Stimulated activated CD8-positive, alpha-beta memory T cell treated with anti-CD3 and anti-CD28 coated beads, Interleukin-4, amount 100 ng/mL, for 48 hours (primary cell): ENCODE measurements around the gene MUC6.

Experiments used
- DNase-seq: peaks from one replicate; pipeline ENCODE4 v3.0.0-alpha.2; 2020

The MUC6 gene

DNA sequence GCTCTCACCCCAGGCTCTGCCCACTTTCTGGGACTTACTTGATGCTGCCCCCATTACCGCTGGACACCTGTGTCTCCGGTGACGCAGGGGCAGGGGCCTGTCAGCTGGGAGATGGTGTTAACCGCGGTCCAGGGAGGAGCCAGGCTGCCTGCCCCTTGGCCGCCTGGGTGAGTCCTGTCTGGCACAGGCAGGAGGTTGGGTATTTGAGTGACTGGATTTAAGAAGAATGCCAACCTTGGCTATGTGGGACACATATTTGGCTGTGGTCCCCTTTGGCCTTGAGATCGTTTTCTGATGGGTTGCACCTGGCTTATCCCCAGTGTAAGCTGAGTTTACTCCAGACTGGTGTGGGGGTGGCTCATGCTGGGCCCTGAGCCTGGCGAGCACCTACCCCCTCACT is 2.5 kb downstream of the MUC6 start:
- no peak for DNase-seq

- DNase-seq = no peak
These were observed 3.3 kb downstream of the MUC6 start for GRCh38 chr11:1033016-1033798.

- no peak for DNase-seq
These were observed 4.1 kb downstream of the MUC6 start for GRCh38 chr11:1032310-1032891.

- DNase-seq = no peak
These were observed 5.2 kb downstream of the MUC6 start for GRCh38 chr11:1031121-1031899.

- DNase-seq = no peak
These were observed 6.0 kb downstream of the MUC6 start for GRCh38 chr11:1030556-1030955.

- no peak for DNase-seq
These were observed 6.4 kb downstream of the MUC6 start for GRCh38 chr11:1030086-1030485.

- no peak for DNase-seq
These were observed 6.9 kb downstream of the MUC6 start for GRCh38 chr11:1029654-1030053.

GRCh38 chr11:1029051-1029450 is 7.5 kb downstream of the MUC6 start:
- DNase-seq = no peak

DNA sequence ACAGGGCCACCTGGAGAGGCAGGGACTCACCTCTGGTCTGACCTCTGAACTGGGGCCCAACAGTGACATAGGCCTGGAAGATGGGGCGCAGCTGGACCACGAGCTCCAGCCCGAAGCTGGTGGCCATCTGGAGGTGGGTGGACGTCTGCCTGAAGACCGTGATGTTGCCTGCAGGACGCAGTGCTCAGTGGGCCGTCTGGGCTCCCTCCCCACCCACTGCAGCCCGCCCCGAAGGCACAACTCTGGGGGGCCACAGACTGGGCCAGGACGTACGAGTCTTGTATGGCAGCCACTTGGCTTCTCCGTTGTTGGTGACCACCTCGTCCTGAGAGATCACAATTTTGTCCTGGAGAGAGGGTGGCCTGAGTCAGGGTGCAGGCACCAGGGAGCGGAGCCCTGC is 7.9 kb downstream of the MUC6 start:
- DNase-seq = no peak

- no peak for DNase-seq
These were observed 8.3 kb downstream of the MUC6 start for GRCh38 chr11:1028291-1028540.

- no peak for DNase-seq
These were observed 8.8 kb downstream of the MUC6 start for GRCh38 chr11:1027483-1028290.

- no peak for DNase-seq
These were observed 9.7 kb downstream of the MUC6 start for GRCh38 chr11:1026641-1027482.

DNA sequence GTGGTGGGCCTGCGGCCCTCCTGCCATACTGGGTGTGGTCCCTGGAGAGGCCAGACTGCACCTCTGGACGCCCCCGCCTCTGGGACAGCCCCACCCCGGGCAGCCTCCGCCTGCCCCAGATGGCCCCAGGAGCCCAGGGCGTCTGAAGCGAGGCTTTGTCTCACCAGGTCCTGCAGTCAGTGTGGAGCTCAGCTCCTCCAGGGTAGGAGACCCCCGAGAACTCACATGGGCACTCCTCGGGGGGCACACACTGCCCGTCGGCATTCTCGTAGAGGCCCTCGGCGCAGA is 10.4 kb downstream of the MUC6 start:
- no peak for DNase-seq

GRCh38 chr11:1025410-1026162 is 10.9 kb downstream of the MUC6 start:
- DNase-seq = no peak

DNA sequence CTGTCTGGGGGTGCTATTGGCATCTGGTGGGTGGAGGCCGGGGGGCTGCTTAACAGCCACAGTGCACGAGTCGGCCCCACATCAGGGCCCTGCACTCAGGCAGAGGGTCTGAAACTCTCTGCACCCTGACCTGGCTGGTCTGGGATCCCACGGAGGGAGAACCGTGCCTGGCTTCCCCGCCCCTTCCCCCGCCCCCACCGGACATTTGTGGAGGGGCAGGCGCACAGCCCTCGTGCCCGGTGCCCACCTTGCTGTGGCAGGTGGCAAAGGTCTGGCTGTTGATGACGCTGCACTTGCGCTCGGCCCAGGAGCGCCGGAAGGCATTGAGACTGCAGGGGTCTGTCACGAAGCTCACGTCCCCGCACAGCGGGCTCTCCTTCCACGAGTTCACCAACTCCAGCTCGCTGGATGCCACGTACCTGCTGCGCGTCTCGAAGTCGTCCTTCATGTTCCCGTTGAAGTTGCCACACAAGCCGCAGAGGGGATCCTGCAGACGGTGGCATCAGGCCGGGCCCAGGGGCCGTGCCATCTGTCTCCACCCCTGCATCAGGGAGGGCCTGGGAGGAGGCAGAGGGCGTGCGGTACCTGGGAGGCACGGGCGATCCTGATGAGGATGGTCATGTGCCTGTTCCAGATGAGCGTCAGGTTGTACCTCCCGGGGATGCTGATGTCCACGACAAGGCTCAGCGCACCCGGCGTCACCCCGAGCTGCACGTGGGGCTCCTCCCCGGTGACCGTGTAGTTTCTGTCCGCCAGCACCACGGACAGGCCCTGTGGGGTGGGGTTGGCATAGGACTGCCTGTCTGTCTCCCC is 11.7 kb downstream of the MUC6 start:
- no peak for DNase-seq

GRCh38 chr11:1023811-1024596 is 12.5 kb downstream of the MUC6 start:
- no peak for DNase-seq

- no peak for DNase-seq
These were observed 13.4 kb downstream of the MUC6 start for GRCh38 chr11:1022908-1023810.

DNA sequence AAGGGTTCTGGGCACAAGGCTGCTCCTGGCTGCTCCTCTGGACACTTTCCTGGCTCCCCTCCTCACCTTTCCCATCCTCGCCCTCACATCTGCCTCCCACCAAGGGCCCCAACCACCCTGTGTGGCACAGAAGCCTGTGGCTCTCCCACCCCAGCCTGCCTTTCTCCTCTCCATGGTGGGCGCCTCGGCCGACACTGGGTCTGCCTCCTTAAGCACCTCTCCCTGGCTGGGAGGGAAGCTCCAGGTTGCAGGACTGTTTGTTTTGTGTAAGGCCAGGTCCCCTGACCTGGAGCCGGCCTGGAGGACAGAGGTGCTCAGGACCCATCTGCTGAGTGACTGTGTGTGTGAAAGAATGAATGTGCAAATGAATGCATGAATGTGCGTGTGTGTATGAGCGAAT is 14.1 kb downstream of the MUC6 start:
- no peak for DNase-seq
